ENCODE results near the gene IST1.

IST1 gene

DNA sequence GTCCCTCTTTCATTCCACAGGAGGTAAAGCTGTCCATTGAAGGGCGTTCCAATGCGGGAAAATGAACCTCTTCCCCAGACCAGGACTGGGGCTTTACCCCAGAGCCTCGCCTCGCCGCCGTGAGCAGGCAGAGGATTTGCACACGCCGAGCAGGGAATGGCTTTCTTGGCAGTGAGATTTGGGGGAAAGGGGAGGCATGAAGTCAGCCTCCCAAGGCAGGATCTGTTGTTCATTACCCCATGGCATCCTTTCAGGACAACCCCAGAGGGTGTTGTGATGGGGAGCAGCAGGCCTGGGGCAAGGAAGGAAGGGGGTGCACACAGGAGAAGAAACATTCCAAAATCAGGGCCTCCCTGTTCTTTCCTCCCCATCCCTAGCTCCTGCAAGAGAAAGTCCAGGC is 43.6 kb upstream of the IST1 start:
- TF ChIP-seq SNAI2 (CRISPR knock-in tag; IDR thresholded peaks at IDR 0.05) (no peak), ISL1 (CRISPR knock-in tag; IDR thresholded peaks at IDR 0.05) (no peak), ZC3H10 (CRISPR knock-in tag; IDR thresholded peaks at IDR 0.05) (no peak), CSDC2 (CRISPR knock-in tag; IDR thresholded peaks at IDR 0.05) (no peak), RARB (CRISPR knock-in tag; IDR thresholded peaks at IDR 0.05) (no peak), TOX (CRISPR knock-in tag; IDR thresholded peaks at IDR 0.05; ENCODE audit: borderline replicate concordance) (no peak), PATZ1 (CRISPR knock-in tag; IDR thresholded peaks at IDR 0.05; ENCODE audit: borderline replicate concordance) (no peak), BACH2 (CRISPR knock-in tag; IDR thresholded peaks at IDR 0.05; ENCODE audit: borderline replicate concordance) (no peak), TSHZ2 (CRISPR knock-in tag; IDR thresholded peaks at IDR 0.05) (no peak), ESRRG (CRISPR knock-in tag; IDR thresholded peaks at IDR 0.05) (no peak)
- TF ChIP-seq, protein P1, sequence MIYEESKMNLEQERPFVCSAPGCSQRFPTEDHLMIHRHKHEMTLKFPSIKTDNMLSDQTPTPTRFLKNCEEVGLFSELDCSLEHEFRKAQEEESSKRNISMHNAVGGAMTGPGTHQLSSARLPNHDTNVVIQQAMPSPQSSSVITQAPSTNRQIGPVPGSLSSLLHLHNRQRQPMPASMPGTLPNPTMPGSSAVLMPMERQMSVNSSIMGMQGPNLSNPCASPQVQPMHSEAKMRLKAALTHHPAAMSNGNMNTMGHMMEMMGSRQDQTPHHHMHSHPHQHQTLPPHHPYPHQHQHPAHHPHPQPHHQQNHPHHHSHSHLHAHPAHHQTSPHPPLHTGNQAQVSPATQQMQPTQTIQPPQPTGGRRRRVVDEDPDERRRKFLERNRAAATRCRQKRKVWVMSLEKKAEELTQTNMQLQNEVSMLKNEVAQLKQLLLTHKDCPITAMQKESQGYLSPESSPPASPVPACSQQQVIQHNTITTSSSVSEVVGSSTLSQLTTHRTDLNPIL (CRISPR knock-in tag; IDR thresholded peaks at IDR 0.05; ENCODE audit: low read depth) = no peak

GRCh38 chr16:71852158-71852557 is 43.2 kb upstream of the IST1 start:
- no peak for ATAC-seq
- TF ChIP-seq ISL1 (CRISPR knock-in tag; IDR thresholded peaks at IDR 0.05) (no peak), ESRRG (CRISPR knock-in tag; IDR thresholded peaks at IDR 0.05) (no peak), ZNF565 (CRISPR knock-in tag; conservative IDR thresholded peaks at IDR 0.05; ENCODE audit: low read depth) (no peak), TSHZ2 (CRISPR knock-in tag; IDR thresholded peaks at IDR 0.05) (no peak), CSDC2 (CRISPR knock-in tag; IDR thresholded peaks at IDR 0.05) (no peak), ZNF8 (CRISPR knock-in tag; IDR thresholded peaks at IDR 0.05) (no peak), GLIS3 (CRISPR knock-in tag; IDR thresholded peaks at IDR 0.05) (no peak), RARB (CRISPR knock-in tag; IDR thresholded peaks at IDR 0.05) (no peak), POU6F1 (CRISPR knock-in tag; IDR thresholded peaks at IDR 0.05; ENCODE audit: borderline replicate concordance, low read depth) (no peak), ZFP30 (CRISPR knock-in tag; IDR thresholded peaks at IDR 0.05) (no peak), CSRNP3 (CRISPR knock-in tag; IDR thresholded peaks at IDR 0.05) (no peak), ZNF70 (CRISPR knock-in tag; IDR thresholded peaks at IDR 0.05) (no peak), SNAI2 (CRISPR knock-in tag; IDR thresholded peaks at IDR 0.05) (no peak)
- TF ChIP-seq, protein P1 (CRISPR knock-in tag; IDR thresholded peaks at IDR 0.05; ENCODE audit: low read depth) = no peak

More for the DNA sequence above, 43.6 kb upstream of the IST1 start:
- ATAC-seq = no peak
